ENCODE data around the gene CDK6.

CDK6 gene

DNA sequence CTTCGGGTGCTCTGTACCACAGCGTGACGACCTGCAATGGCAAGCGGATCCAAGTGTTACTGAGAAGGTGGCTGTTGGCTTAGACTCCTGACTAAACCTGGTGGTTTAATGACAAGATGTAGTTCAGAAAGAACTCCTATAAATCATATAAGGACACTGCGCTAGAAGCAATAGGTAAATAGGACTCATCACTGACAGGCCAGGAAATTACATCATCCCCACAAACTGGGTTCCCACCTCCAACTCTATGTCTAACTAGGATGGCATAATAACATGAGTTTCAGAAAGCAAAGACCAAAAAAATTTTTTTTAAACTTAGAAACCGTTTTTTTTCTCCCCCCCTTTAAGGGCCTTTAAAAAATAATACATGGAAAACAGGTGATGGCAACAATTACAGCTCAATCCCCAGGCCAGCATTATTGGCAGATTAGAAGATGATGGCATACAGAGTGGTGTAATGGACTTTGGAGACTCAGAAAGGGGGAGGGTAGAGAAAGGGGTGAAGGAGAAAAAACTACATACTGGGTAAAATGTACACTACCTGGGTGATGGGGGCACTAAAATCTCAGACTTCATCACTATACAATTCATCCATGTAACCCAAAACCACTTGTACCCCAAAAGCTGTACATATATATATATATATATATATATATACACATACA is 164.7 kb downstream of the CDK6 start:
- DNase-seq = no peak

DNA sequence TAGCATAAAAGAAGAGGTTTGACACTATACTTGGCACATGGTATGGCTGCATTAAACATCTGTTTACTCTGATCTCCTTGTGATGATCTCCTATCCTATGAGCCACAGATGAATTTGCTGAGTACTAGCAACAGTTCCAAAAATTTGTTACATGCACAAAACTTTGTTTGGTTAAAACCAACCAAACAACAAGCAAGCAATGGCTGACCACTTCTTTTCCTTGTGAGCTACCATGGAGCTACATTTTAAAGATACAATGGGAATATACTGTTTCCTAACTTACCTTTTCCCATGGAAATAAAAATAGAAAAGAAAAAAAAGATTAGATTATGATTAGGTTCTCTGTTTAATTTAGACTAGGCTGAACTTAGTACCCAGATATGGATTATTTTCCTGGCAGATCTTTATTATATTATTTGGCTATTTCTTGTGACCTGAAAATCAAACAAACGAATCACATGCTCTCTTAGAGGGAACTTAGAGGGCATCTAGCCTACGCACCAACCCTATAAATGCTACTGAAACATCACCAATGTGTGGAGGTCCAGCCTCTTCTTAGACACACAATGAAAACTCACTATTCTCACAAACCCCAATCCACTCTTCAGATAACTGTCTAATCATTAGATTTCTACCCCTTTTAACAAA is 166.0 kb downstream of the CDK6 start:
- no peak for DNase-seq

- no peak for DNase-seq
Measured at GRCh38 chr7:92669616-92670165, 166.7 kb downstream of the CDK6 start.

- DNase-seq = no peak
Measured at GRCh38 chr7:92668564-92668963, 167.8 kb downstream of the CDK6 start.

DNA sequence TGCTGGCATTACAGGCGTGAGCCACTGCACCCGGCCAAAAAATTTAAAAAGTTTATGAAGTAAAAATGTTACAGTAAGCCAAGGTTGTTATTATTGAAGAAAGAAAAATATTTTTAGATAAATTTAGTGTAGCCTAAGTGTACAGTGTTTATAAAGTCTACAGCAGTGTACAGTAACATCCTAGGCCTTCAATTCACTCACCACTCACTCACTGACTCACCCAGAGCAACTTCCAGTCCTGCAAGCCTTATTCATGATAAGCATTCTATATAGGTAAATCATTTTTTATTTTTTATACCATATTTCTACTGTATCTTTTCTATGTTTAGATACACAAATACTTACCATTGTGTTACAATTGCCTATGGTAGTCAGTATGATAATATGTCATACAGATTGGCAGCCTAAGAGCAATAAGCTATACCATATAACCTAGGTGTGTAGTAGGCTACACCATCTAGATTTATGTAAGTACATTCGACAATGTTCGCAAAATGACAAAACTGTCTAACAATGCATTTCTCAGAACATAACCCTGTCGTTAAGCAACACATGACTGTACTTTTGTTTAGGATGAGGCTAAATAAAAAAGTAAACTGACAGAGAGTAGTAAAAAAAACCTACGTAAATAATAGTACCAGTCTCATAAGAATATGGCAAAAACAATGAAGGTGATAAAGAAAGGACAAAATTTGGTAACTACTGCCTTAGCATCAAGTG is 168.4 kb downstream of the CDK6 start:
- no peak for DNase-seq

DNA sequence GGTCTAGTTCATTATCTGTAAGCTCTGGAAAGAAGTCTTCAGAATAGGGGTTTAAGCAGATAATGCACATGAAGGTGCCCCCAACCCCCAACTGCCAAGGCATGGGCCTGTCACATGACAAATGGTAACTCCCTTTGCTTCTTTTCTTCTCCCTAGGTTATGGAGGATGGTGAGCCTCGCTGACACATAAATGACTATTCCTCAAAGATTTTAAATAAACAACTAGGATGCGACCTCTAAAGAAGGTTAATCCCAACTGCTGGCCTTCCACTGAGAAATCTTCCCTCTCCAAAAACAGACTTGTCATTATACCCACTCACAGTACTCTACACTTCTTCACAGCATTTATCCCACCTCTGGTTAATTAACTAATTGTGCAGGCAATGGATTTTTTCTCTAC is 170.4 kb downstream of the CDK6 start:
- DNase-seq = no peak

- no peak for DNase-seq
Measured at GRCh38 chr7:92661651-92662050, 174.7 kb downstream of the CDK6 start.

- DNase-seq = no peak
Measured at GRCh38 chr7:92658671-92659070, 177.7 kb downstream of the CDK6 start.

GRCh38 chr7:92657391-92657790 is 179.0 kb downstream of the CDK6 start:
- no peak for DNase-seq

DNA sequence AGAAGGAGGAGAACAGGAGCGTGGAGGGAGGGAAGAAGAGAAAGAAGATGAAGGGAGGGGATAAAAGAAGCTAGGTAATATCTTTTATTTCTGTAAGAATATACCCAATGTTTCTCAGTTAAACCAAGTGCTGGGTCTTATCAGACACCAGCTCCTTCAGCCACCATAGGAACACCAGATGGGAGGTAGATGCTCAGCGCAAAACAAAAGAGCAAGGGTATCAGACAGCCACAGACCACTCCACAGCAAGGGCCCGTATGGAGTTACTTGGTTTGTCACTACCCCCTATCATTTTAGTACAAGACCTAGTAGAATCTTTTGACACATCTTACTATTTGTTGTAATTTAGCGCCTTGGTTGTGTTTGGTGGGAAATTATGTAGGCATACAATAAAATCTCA is 180.3 kb downstream of the CDK6 start:
- DNase-seq = no peak

GRCh38 chr7:92655346-92655884 is 181.0 kb downstream of the CDK6 start:
- no peak for DNase-seq

DNA sequence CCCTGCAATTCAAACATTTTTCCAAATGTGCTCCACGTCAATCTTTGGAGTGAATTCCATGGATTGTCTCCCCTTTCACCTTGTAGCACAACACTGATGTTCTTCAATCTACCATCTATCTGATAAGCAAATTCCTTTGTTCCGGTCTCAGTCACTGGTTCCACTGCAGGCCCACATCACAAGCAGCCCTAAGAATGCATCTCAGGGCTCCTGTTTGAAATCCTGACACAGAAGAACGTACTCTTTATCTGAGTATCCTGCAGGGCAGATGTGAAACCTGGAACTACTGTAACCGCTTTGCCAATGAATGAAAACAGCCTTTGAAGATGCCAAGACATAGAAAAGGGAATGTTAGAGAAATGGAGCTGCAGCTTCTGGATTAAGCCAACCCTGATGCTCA is 183.2 kb downstream of the CDK6 start:
- DNase-seq = no peak

DNA sequence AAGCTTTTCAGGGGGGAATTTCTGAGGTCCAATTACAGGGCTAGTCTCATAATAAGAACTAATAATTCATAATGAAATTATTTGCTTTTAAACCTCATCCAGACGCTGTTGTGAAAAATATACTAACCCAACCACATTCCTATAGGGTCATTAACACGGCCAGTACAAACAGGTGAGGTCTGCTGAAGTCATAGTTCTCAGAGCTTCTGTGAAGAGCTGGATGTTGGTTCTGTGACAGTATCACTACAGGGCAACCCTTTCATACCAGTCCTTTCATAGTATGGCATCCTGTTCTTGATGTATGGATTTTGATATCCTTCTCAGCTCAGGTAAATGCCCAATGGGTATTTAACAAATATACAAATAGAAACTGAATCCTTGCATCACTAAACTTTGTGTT is 183.8 kb downstream of the CDK6 start:
- DNase-seq = no peak

- DNase-seq = no peak
Measured at GRCh38 chr7:92650391-92650790, 186.0 kb downstream of the CDK6 start.

- DNase-seq = no peak
Measured at GRCh38 chr7:92648067-92648466, 188.3 kb downstream of the CDK6 start.

DNA sequence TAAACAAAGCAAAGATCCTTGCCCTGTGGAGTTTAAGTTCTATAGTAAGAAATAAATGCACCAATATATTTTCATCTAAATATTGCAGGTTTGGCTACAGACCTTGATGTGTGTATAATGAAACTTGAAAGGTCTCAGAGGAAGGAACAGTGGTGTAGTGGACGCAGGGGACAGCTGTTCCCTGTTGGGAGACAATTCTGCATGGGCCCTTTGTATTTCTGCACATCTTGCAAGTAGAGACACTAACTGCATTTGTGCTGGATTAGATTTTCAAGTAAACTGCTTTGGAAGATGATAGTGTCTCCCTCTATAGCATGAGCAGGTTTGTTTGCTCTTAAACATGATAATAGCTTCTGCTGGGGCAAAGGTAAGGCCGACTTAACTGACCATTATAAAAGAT is 188.7 kb downstream of the CDK6 start:
- no peak for DNase-seq

DNA sequence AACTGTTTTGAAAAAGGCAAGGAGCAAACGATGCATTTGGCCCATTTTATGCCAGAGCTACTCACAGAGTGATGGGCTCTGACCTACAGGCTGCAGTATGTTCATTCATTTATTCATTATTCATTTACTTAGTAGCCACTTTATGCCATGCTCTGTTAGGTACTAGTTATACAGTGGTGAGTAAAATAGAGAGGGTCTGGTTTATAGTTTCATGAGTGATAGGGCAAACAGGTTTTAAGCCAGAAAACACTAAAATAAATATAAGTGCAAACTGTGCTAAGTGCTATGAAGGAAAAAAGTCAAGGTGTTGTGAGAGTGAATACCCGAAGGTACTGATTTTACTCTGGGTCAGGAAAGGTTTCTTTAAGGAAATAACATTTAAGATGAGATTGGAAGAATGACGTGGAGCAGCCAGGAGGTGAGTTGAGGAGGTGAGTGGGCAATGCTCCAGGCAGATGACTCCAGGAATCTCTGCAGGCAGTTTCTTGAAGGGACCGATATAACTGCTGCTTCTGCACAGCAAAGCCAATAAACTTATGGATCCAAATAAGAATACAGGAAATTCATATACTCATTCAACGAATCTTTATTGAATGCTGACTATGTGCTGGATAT is 189.3 kb downstream of the CDK6 start:
- no peak for DNase-seq

GRCh38 chr7:92645114-92646061 is 191.0 kb downstream of the CDK6 start:
- no peak for DNase-seq

DNA sequence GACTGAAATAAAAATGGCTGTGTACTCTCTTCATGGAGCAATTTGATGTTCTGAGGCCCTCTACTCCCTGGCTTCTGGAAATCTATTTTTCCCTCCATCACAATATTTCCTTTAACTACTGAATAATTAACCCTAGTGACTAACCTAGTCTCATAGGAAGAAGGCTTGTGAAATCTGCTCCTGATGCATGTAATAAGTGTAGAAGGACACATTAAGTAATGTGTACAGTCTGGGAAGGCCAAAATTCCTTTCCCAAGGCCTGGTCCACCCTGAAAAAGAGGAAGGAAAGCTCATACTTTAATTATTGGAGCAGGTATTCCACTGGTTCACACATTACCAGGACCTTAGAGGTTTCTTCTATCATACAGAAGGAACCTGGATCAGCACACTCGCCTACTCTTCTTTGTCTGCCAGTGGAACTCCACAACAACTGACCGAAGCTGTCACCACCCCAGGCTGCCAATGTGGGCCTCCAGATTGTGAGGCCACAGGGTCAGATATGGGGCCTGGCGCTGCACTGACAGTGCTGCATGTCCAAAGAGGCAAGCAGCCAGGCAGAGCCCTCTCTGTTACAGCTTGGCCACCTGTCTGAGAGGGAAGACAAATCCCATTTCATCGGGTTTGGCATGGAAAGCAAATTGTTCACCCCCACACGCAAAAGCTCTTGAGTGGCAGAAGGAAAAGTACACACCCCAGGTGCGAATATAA is 191.8 kb downstream of the CDK6 start:
- DNase-seq = no peak

GRCh38 chr7:92643821-92644220 is 192.6 kb downstream of the CDK6 start:
- DNase-seq = no peak

DNA sequence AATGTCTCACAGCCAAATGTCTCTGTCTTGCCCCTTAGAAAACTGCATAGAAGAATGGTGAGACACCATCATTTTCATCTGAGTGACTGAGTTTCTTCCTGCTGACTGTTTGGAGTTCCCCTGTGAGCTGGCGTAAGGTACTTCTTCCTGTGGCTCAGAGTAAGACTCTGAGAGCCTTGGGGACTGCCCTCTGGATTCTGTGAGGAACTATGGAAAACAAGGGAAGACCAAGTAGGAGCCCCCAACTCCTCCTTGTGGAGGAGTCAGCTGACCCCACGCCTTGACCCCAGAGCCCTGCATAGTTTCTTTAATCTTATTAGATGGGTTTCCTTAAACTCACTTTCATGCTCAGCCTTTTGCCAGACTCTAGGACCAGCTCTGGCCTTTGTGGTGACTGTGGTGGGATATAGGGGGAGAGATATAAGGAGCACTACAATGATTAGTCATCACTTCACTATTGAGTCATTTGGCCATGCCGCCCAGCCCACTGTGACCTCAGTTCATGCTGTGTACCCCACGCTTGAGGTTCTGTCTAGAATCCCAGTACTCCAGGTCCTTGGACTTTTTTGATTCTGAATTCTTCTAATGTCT is 194.4 kb downstream of the CDK6 start:
- DNase-seq = peak; percentile 50 to 58
